ENCODE results near the gene KIF3A. TPM values are rescaled to one million over a fixed set of nuclear protein-coding genes. Genes with fewer than 3 reads are reported as not detected.

KIF3A gene
- total and polyA plus RNA-seq, 2 of the 8 experiments (the other 6 are each of a cell fraction or from before 2014, with no cell fraction given), result 3.1 to 13.1 TPM

DNA sequence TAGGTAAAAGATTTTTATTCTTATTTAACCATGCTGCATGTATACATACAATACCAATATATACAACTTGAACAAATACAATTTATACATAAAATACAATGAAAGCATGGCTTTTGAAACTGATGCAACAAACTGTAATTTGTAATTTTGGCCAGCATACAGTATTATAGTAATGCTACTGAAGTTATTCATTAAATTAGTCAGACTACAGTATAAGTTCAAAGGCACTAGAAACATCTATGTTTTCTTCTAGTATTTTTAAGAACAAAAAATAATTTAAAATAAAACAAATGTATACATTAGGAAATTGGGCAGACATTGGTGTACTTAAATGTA is 44.7 kb downstream of the KIF3A start:
- Histone ChIP-seq H3K23ac (ENCODE audit: insufficient read length) (no peak overlapping the region), H3K23me2 (ENCODE audit: low read depth, low read length) (no peaks in the 10 kb centered on the region), H3K4me3 (ENCODE audit: extremely low read depth in 1 of 4, insufficient read depth in 2 of 4, low read depth in 3 of 4, low read length in 4 of 4) (no peak overlapping the region), H3K79me2 (ENCODE audit: control insufficient read depth in 1 of 2, insufficient read depth in 2 of 2, low read length in 2 of 2) (no peaks in the 10 kb centered on the region), H3K79me1 (ENCODE audit: low read depth, low read length) (no peaks in the 10 kb centered on the region), H2BK5ac (ENCODE audit: low read depth, low read length) (no peak overlapping the region), H2BK12ac (ENCODE audit: low read depth, low read length) (no peak overlapping the region), H2BK15ac (ENCODE audit: low read length) (no peak overlapping the region), H3K18ac (ENCODE audit: extremely low read depth, low read length) (no peak overlapping the region), H3K36me3 (ENCODE audit: control insufficient read depth in 2 of 4, insufficient read depth in 4 of 4, low read length in 3 of 4) (no peaks in the 10 kb centered on the region), H2AFZ (ENCODE audit: low read length) (no peak overlapping the region), H3K56ac (replicated peaks; ENCODE audit: insufficient read length, low read depth, low read length) (no peak overlapping the region), H3K4me1 (replicated peaks in 1 of 4; ENCODE audit: control insufficient read depth in 3 of 4, insufficient read depth in 4 of 4, low read length in 3 of 4) (no peaks in the 10 kb centered on the region), H4K20me1 (replicated peaks in 1 of 2; ENCODE audit: control insufficient read depth in 1 of 2, insufficient read depth in 2 of 2, low read length in 2 of 2) (no peaks in the 10 kb centered on the region), H3K27me3 (replicated peaks in 1 of 4; ENCODE audit: control insufficient read depth in 3 of 4, extremely low read depth in 1 of 4, insufficient read depth in 3 of 4, low read length in 3 of 4) (no peaks in the 10 kb centered on the region), H3K14ac (ENCODE audit: insufficient read length) (no peak overlapping the region), H3K4ac (replicated peaks; ENCODE audit: insufficient read length, low read depth, low read length) (no peak overlapping the region), H3K27ac (ENCODE audit: low read depth, low read length) (no peak overlapping the region), H4K5ac (ENCODE audit: insufficient read length, low read depth, low read length) (no peak overlapping the region), H3K4me2 (ENCODE audit: insufficient read depth in 1 of 2, low read depth in 2 of 2, low read length in 2 of 2) (no peak overlapping the region), H3K9me3 (ENCODE audit: insufficient read depth in 2 of 2, low read depth in 1 of 2, low read length in 1 of 2) (no peaks in the 10 kb centered on the region), H4K8ac (ENCODE audit: extremely low read depth, insufficient read depth, low read length) (no peak overlapping the region), H3K9ac (replicated peaks in 1 of 4; ENCODE audit: extremely low read depth in 1 of 4, low read depth in 3 of 4, low read length in 3 of 4) (no peak overlapping the region), H2AK5ac (ENCODE audit: low read depth, low read length) (no peak overlapping the region), H4K91ac (replicated peaks; ENCODE audit: insufficient read length, low read length) (no peak overlapping the region), H2BK120ac (replicated peaks; ENCODE audit: low read depth, low read length) (no peak overlapping the region), H2BK20ac (ENCODE audit: low read length) (no peak overlapping the region)
- no peak for DNase-seq (ENCODE audit: low read depth in 1 of 2, low spot score in 2 of 2)
- TF ChIP-seq JUN (IDR thresholded peaks at IDR 0.05; ENCODE audit: low read depth, low read length), result no peak
- no peak for TF ChIP-seq RNF2 (IDR thresholded peaks at IDR 0.05; ENCODE audit: borderline replicate concordance, low read depth, low read length, missing control alignments, poor library complexity, severe bottlenecking)
- no peak for TF ChIP-seq TCF12 (IDR thresholded peaks at IDR 0.05; ENCODE audit: low read depth, low read length)
- TF ChIP-seq, protein P1, sequence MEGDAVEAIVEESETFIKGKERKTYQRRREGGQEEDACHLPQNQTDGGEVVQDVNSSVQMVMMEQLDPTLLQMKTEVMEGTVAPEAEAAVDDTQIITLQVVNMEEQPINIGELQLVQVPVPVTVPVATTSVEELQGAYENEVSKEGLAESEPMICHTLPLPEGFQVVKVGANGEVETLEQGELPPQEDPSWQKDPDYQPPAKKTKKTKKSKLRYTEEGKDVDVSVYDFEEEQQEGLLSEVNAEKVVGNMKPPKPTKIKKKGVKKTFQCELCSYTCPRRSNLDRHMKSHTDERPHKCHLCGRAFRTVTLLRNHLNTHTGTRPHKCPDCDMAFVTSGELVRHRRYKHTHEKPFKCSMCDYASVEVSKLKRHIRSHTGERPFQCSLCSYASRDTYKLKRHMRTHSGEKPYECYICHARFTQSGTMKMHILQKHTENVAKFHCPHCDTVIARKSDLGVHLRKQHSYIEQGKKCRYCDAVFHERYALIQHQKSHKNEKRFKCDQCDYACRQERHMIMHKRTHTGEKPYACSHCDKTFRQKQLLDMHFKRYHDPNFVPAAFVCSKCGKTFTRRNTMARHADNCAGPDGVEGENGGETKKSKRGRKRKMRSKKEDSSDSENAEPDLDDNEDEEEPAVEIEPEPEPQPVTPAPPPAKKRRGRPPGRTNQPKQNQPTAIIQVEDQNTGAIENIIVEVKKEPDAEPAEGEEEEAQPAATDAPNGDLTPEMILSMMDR (IDR thresholded peaks at IDR 0.05; ENCODE audit: control extremely low read depth in 1 of 3, insufficient read depth in 1 of 3, low read depth in 1 of 3, low read length in 3 of 3), result no peak
- no peak for TF ChIP-seq CBX5 (IDR thresholded peaks at IDR 0.05; ENCODE audit: low read depth, low read length)
- no peak for TF ChIP-seq NANOG (IDR thresholded peaks at IDR 0.05; ENCODE audit: insufficient read depth, low read depth, low read length, poor library complexity, severe bottlenecking)
- no peak for TF ChIP-seq HDAC6 (IDR thresholded peaks at IDR 0.05; ENCODE audit: low read depth, low read length)
- TF ChIP-seq EZH2 (IDR thresholded peaks at IDR 0.05; ENCODE audit: low read depth, low read length, severe bottlenecking), result no peak
- TF ChIP-seq JUND (IDR thresholded peaks at IDR 0.05; ENCODE audit: low read length), result no peak
- ChIA-PET POLR2A (ENCODE audit: partially characterized antibody) (no interaction called here), CTCF (ENCODE audit: partially characterized antibody) (no interaction called here)
- FAIRE-seq, result no peak
